ENCODE data around the gene PRR12.

Gene PRR12

DNA sequence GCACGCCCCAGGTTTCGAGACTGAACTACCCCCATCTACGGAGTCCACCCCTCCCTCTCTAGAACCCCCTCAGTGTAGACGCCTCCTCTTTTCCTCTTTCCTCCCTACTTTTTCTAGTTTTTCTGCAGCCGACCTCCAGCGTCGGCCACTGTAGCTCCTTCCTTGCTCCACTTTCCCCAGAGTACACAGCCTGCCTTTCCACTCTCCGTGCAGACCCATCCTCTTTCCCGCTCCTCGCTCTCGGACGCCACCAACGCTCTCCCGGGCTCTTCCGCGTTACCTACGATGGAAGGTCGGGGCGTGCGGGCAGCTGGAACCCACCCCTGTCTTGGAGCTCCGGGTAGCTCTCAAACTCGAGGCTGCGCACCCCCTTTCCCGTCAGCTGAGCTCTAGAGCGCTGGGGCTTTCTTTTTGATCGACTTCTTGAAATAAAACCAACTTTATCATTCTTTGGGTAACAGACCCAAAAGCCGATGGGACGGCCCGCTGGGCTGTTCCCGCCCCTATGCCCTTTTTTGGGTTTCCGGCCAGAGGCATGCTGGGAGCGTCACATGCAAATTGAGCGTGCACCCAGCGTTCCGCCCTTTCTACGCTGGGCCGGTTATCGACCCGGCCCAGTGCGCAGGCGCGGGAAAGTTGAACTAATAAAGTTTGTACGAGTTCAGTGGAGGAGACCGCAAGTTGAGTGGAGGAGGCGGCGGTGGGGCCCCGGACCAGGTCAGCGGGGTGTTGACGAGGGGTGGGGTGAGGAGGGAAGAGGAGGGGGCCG lies 74.6 kb downstream of the PRR12 start, which contains the start of the genes BCL2L12 and IRF3:
Gene BCL2L12, plus strand, starts transcription at position 583 of the 769 bp plus-strand sequence. CDS start 760 bp downstream, outside the sequence.
Gene IRF3, minus strand, starts transcription at position 507 of the 769 bp plus-strand sequence. CDS start 1,019 bp downstream, outside the sequence.
- H3K4me3 ChIP-seq (ENCODE audit: low read length): peak within 1 kb of the TSS; percentile 96
- H3K4me1 ChIP-seq (ENCODE audit: low read length): peaks cover 18% of the 10 kb centered on the region
- peak within 1 kb of the TSS; percentile 87 for H3K9ac ChIP-seq (ENCODE audit: low read length)
- no peaks in the 10 kb centered on the region for H3K27me3 ChIP-seq (replicated peaks; ENCODE audit: insufficient read depth, low read length)
- TF ChIP-seq, protein P1, sequence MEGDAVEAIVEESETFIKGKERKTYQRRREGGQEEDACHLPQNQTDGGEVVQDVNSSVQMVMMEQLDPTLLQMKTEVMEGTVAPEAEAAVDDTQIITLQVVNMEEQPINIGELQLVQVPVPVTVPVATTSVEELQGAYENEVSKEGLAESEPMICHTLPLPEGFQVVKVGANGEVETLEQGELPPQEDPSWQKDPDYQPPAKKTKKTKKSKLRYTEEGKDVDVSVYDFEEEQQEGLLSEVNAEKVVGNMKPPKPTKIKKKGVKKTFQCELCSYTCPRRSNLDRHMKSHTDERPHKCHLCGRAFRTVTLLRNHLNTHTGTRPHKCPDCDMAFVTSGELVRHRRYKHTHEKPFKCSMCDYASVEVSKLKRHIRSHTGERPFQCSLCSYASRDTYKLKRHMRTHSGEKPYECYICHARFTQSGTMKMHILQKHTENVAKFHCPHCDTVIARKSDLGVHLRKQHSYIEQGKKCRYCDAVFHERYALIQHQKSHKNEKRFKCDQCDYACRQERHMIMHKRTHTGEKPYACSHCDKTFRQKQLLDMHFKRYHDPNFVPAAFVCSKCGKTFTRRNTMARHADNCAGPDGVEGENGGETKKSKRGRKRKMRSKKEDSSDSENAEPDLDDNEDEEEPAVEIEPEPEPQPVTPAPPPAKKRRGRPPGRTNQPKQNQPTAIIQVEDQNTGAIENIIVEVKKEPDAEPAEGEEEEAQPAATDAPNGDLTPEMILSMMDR (IDR thresholded peaks at IDR 0.05; ENCODE audit: low read length): no peak
- TF ChIP-seq EZH2phosphoT487 (IDR thresholded peaks at IDR 0.05; ENCODE audit: low read length) (no peak), EZH2 (optimal IDR thresholded peaks at IDR 0.05; ENCODE audit: low read depth, low read length) (no peak)
- peaks cover 52% of the 10 kb centered on the region for H3K79me2 ChIP-seq (ENCODE audit: low read length)
- no peaks in the 10 kb centered on the region for H3K9me3 ChIP-seq (replicated peaks; ENCODE audit: insufficient read depth, low read length)
- H3F3A ChIP-seq (ENCODE audit: insufficient read depth, low read length): peaks cover 30% of the 10 kb centered on the region
- peak; percentile 98 for DNase-seq
- peak within 1 kb of the TSS; percentile 89 for H3K27ac ChIP-seq (ENCODE audit: low read length)
- H3K36me3 ChIP-seq (replicated peaks; ENCODE audit: insufficient read depth, low read length): no peaks in the 10 kb centered on the region
- peak within 1 kb of the TSS; percentile 96 for H2AFZ ChIP-seq (ENCODE audit: low read length)
- H4K20me1 ChIP-seq (ENCODE audit: insufficient read depth, low read length): no peaks in the 10 kb centered on the region
- H3K4me2 ChIP-seq (ENCODE audit: low read depth, low read length): peak within 1 kb of the TSS; percentile 92
- H3K9me2 ChIP-seq (replicated peaks; ENCODE audit: insufficient read depth, low read length): no peaks in the 10 kb centered on the region

- H3K9me3 ChIP-seq (replicated peaks; ENCODE audit: insufficient read depth, low read length): no peaks in the 10 kb centered on the region
- H3K79me2 ChIP-seq (ENCODE audit: low read length): peaks cover 52% of the 10 kb centered on the region
- H2AFZ ChIP-seq (ENCODE audit: low read length): peak overlapping the region; percentile 60
- peaks cover 30% of the 10 kb centered on the region for H3F3A ChIP-seq (ENCODE audit: insufficient read depth, low read length)
- no peaks in the 10 kb centered on the region for H3K27me3 ChIP-seq (replicated peaks; ENCODE audit: insufficient read depth, low read length)
- no peak for DNase-seq
- peak overlapping the region; percentile 89; the same call in 1 of the 2 replicates for H3K27ac ChIP-seq (ENCODE audit: low read length)
- TF ChIP-seq EZH2phosphoT487 (IDR thresholded peaks at IDR 0.05; ENCODE audit: low read length) (no peak), EZH2 (optimal IDR thresholded peaks at IDR 0.05; ENCODE audit: low read depth, low read length) (no peak)
- TF ChIP-seq, protein P1 (IDR thresholded peaks at IDR 0.05; ENCODE audit: low read length): no peak
- H3K4me2 ChIP-seq (ENCODE audit: low read depth, low read length): peak overlapping the region; percentile 92
- H3K9me2 ChIP-seq (replicated peaks; ENCODE audit: insufficient read depth, low read length): no peaks in the 10 kb centered on the region
- H4K20me1 ChIP-seq (ENCODE audit: insufficient read depth, low read length): no peaks in the 10 kb centered on the region
- H3K4me1 ChIP-seq (ENCODE audit: low read length): peaks cover 18% of the 10 kb centered on the region
- H3K36me3 ChIP-seq (replicated peaks; ENCODE audit: insufficient read depth, low read length): no peaks in the 10 kb centered on the region
- peak overlapping the region; percentile 87 for H3K9ac ChIP-seq (ENCODE audit: low read length)
- H3K4me3 ChIP-seq (ENCODE audit: low read length): peak overlapping the region; percentile 96
These were observed 75.1 kb downstream of the PRR12 start for GRCh38 chr19:49666120-49666444.

GRCh38 chr19:49667473-49667872 lies 76.5 kb downstream of the PRR12 start:
- Histone ChIP-seq H3K9me2 (replicated peaks; ENCODE audit: insufficient read depth, low read length) (no peaks in the 10 kb centered on the region), H4K20me1 (ENCODE audit: insufficient read depth, low read length) (no peaks in the 10 kb centered on the region), H3K4me2 (ENCODE audit: low read depth, low read length) (peak overlapping the region; percentile 92; the same call in 1 of the 2 replicates), H3K9ac (ENCODE audit: low read length) (no peak overlapping the region), H3K9me3 (replicated peaks; ENCODE audit: insufficient read depth, low read length) (no peaks in the 10 kb centered on the region), H3F3A (ENCODE audit: insufficient read depth, low read length) (peaks cover 37% of the 10 kb centered on the region), H3K27me3 (replicated peaks; ENCODE audit: insufficient read depth, low read length) (no peaks in the 10 kb centered on the region), H3K27ac (ENCODE audit: low read length) (no peak overlapping the region), H3K4me1 (ENCODE audit: low read length) (peaks cover 26% of the 10 kb centered on the region), H3K4me3 (ENCODE audit: low read length) (no peak overlapping the region), H3K36me3 (replicated peaks; ENCODE audit: insufficient read depth, low read length) (no peaks in the 10 kb centered on the region), H2AFZ (ENCODE audit: low read length) (no peak overlapping the region), H3K79me2 (ENCODE audit: low read length) (peaks cover 44% of the 10 kb centered on the region)
- no peak for DNase-seq
- TF ChIP-seq, protein P1 (IDR thresholded peaks at IDR 0.05; ENCODE audit: low read length): no peak
